HepG2 (cell line): ENCODE data around the gene DHRS4L2. TPM values are rescaled to one million over a fixed set of nuclear protein-coding genes. Genes with fewer than 3 reads are reported as not detected.
"Not testable (repeated sequence)": the region's sequence is repeated elsewhere in the genome, so short reads cannot be mapped to it uniquely, and the experiment has no call there.

Source experiments
- EEA1 ChIP-seq: sonication (generic); formaldehyde crosslinking; IDR thresholded peaks from 2 replicates; pipeline ENCODE4 v1.5.1; 2020; ENCODE audit warnings: mild to moderate bottlenecking, missing genetic modification reagents, borderline replicate concordance
- FOXP4 ChIP-seq: sonication (generic); formaldehyde crosslinking; IDR thresholded peaks from 2 replicates; pipeline ENCODE4 v1.4.0; 2020; ENCODE audit warnings: missing genetic modification reagents
- GATAD2A ChIP-seq: IDR thresholded peaks from 2 replicates; pipeline ENCODE4 v1.6.1; 2016
- HNF1A ChIP-seq, 2 experiments: sonication (generic) in 1 of 2; formaldehyde crosslinking in 1 of 2; IDR thresholded peaks; 2 replicates each; pipeline versions ENCODE4 v1.4.0 to v1.6.1; 2016 to 2020; ENCODE audit warnings: borderline replicate concordance in 1 of 2, low read depth in 1 of 2, mild to moderate bottlenecking in 1 of 2, missing genetic modification reagents in 1 of 2
- HNRNPK ChIP-seq: fragments of 200-400 bp; formaldehyde crosslinking; IDR thresholded peaks from 2 replicates; pipeline ENCODE4 v1.6.1; 2018; ENCODE audit warnings: low read length, low read depth, moderate library complexity, mild to moderate bottlenecking; ENCODE audit not compliant: poor library complexity, severe bottlenecking
- KDM2A ChIP-seq: sonication (generic); formaldehyde crosslinking; IDR thresholded peaks from 2 replicates; pipeline ENCODE4 v1.4.0; 2020; ENCODE audit warnings: low read depth, missing genetic modification reagents, borderline replicate concordance
- MEIS2 ChIP-seq: sonication (generic); formaldehyde crosslinking; IDR thresholded peaks from 2 replicates; pipeline ENCODE4 v1.9.0; 2021; ENCODE audit warnings: mild to moderate bottlenecking, missing genetic modification reagents
- PAXIP1 ChIP-seq: sonication (generic); formaldehyde crosslinking; conservative IDR thresholded peaks from 2 replicates; pipeline ENCODE4 v1.4.0; 2020; ENCODE audit warnings: mild to moderate bottlenecking, missing genetic modification reagents, moderate library complexity
- POGZ ChIP-seq: sonication (generic); formaldehyde crosslinking; IDR thresholded peaks from 2 replicates; pipeline ENCODE4 v1.4.0; 2020; ENCODE audit warnings: mild to moderate bottlenecking, missing genetic modification reagents
- TIGD3 ChIP-seq: sonication (generic); formaldehyde crosslinking; IDR thresholded peaks from 2 replicates; pipeline ENCODE4 v1.5.1; 2020; ENCODE audit warnings: mild to moderate bottlenecking, missing genetic modification reagents, borderline replicate concordance
- YEATS4 ChIP-seq: sonication (generic); formaldehyde crosslinking; IDR thresholded peaks from 2 replicates; pipeline ENCODE4 v1.4.0; 2020; ENCODE audit warnings: missing genetic modification reagents, borderline replicate concordance
- ZBTB1 ChIP-seq: sonication (generic); formaldehyde crosslinking; IDR thresholded peaks from 2 replicates; pipeline ENCODE4 v1.4.0; 2020; ENCODE audit warnings: missing genetic modification reagents, borderline replicate concordance
- ZNF431 ChIP-seq: sonication (generic); formaldehyde crosslinking; IDR thresholded peaks from 2 replicates; pipeline ENCODE4 v1.9.0; 2022; ENCODE audit warnings: missing genetic modification reagents, low read depth, mild to moderate bottlenecking, borderline replicate concordance
- ZNF446 ChIP-seq: sonication (generic); formaldehyde crosslinking; IDR thresholded peaks from 2 replicates; pipeline ENCODE4 v1.5.0; 2020; ENCODE audit warnings: mild to moderate bottlenecking, missing genetic modification reagents
- ZNF670 ChIP-seq: sonication (generic); formaldehyde crosslinking; IDR thresholded peaks from 2 replicates; pipeline ENCODE4 v1.8.0; 2022; ENCODE audit warnings: mild to moderate bottlenecking, missing genetic modification reagents, borderline replicate concordance
- ZNF790 ChIP-seq: sonication (generic); formaldehyde crosslinking; IDR thresholded peaks from 2 replicates; pipeline ENCODE4 v1.8.0; 2022; ENCODE audit warnings: missing genetic modification reagents, mild to moderate bottlenecking, borderline replicate concordance
- polyA plus RNA-seq, 8 experiments: library from polyadenylated mRNA; depleted of rRNA in 3 of 8; stranded (reverse) in 7 of 8; unstranded in 1 of 8; fragments of >200 nt; fragmentation: Illumina TruSeq in 4 of 8; extraction: Trizol in 4 of 8; gene quantifications; 2 replicates each; pipeline versions ENCODE4 v1.2.1 to v1.2.3, GENCODE V29; 2011 to 2016; ENCODE audit warnings: low read depth in 4 of 8, missing spikeins in 1 of 8, mixed read lengths in 1 of 8; ENCODE audit not compliant: insufficient read depth in 1 of 8
- total RNA-seq, 5 experiments: library from RNA; depleted of rRNA; stranded (reverse); fragments of >200 nt; fragmentation: Illumina TruSeq; extraction: Trizol; gene quantifications; 2 replicates each; pipeline ENCODE4 v1.2.3, GENCODE V29; 2016; ENCODE audit warnings: low read depth in 1 of 5

DHRS4L2 gene
- total and polyA plus RNA-seq, 2 of the 13 experiments (the other 11 are each of a cell fraction or from before 2014, with no cell fraction given): 24.7 to 38.2 TPM

GRCh38 chr14:23988607-23989363 lies at the start of gene DHRS4L2 (continued):
- TF ChIP-seq FOXP4 (CRISPR knock-in tag): peak; percentile 27; the same call in 1 of the 2 replicates
- TF ChIP-seq ZNF431 (CRISPR knock-in tag): peak; percentile 92; the same call in 1 of the 2 replicates
- peak; percentile 89; the same call in 1 of the 2 replicates for TF ChIP-seq ZNF446 (CRISPR knock-in tag)
- 0 out of 2 replicates have a peak, but pooled peaks have one; percentile 7 for TF ChIP-seq ZBTB1
- TF ChIP-seq EEA1 (CRISPR knock-in tag): peak; percentile 99
- not testable (repeated sequence) for TF ChIP-seq HNF1A (IDR thresholded peaks at IDR 0.05; ENCODE audit: low read depth)
- TF ChIP-seq HNF1A (CRISPR knock-in tag; IDR thresholded peaks at IDR 0.05; ENCODE audit: borderline replicate concordance): peak; percentile 67; the same call in 1 of the 2 replicates
- TF ChIP-seq GATAD2A (CRISPR knock-in tag): 0 out of 2 replicates have a peak, but pooled peaks have one; percentile 29
- TF ChIP-seq POGZ (CRISPR knock-in tag): peak; percentile 79
- peak; percentile 70; the same call in 1 of the 2 replicates for TF ChIP-seq ZNF670 (CRISPR knock-in tag)
- peak; percentile 81; the same call in 1 of the 2 replicates for TF ChIP-seq YEATS4 (CRISPR knock-in tag)
- TF ChIP-seq TIGD3 (CRISPR knock-in tag): peak; percentile 84
- TF ChIP-seq KDM2A (CRISPR knock-in tag): peak; percentile 86
- TF ChIP-seq ZNF790 (CRISPR knock-in tag): peak; percentile 84; the same call in 1 of the 2 replicates
- peak; percentile 70 for TF ChIP-seq PAXIP1 (CRISPR knock-in tag)
- TF ChIP-seq MEIS2 (CRISPR knock-in tag): peak; percentile 83
- TF ChIP-seq HNRNPK: peak; percentile 78
